GM23338 (cell line): ENCODE results near the gene NFKBIA. TPM values are rescaled to one million over a fixed set of nuclear protein-coding genes. Genes with fewer than 3 reads are reported as not detected.

Experiments
- ATAC-seq: fragments of 200-7000 bp; cut with Tn5 transposase; 3 replicates; pipeline ENCODE4 v1.9.1; 2020
- DNase-seq: peaks from one replicate; pipeline ENCODE4 v3.0.0-alpha.2; 2015; ENCODE audit warnings: low spot score
- H2AFZ ChIP-seq: fragments of 200-600 bp; sonication (generic); 2 replicates; pipeline ENCODE4 v1.8.0; 2016; ENCODE audit warnings: antibody characterized with exemption, mild to moderate bottlenecking, moderate library complexity
- H3F3A ChIP-seq: fragments of 200-600 bp; sonication (generic); replicated peaks from 2 replicates; pipeline ENCODE4 v1.8.0; 2017; ENCODE audit warnings: antibody characterized with exemption, mixed run types, low read depth
- H3K27ac ChIP-seq: fragments of 200-600 bp; sonication (generic); 2 replicates; pipeline ENCODE4 v1.6.1; 2016; ENCODE audit warnings: low read depth
- H3K27me3 ChIP-seq: fragments of 200-600 bp; sonication (generic); 2 replicates; pipeline ENCODE4 v1.8.0; 2016; ENCODE audit warnings: mild to moderate bottlenecking, mixed run types, moderate library complexity; ENCODE audit not compliant: insufficient read depth
- H3K36me3 ChIP-seq: fragments of 200-600 bp; sonication (generic); 2 replicates; pipeline ENCODE4 v1.8.0; 2016; ENCODE audit warnings: mild to moderate bottlenecking; ENCODE audit not compliant: insufficient read depth
- H3K4me1 ChIP-seq: fragments of 200-600 bp; sonication (generic); 2 replicates; pipeline ENCODE4 v1.8.0; 2016; ENCODE audit warnings: mild to moderate bottlenecking, moderate library complexity; ENCODE audit not compliant: insufficient read depth
- H3K4me2 ChIP-seq: fragments of 200-600 bp; sonication (generic); 2 replicates; pipeline ENCODE4 v1.7.1; 2017; ENCODE audit warnings: mixed run types
- H3K4me3 ChIP-seq: fragments of 200-600 bp; sonication (generic); 2 replicates; pipeline ENCODE4 v1.6.1; 2016; ENCODE audit warnings: mixed run types
- H3K79me2 ChIP-seq: fragments of 200-600 bp; sonication (generic); replicated peaks from 2 replicates; pipeline ENCODE4 v1.8.0; 2017; ENCODE audit warnings: mild to moderate bottlenecking; ENCODE audit not compliant: insufficient read depth
- H3K9me2 ChIP-seq: fragments of 200-600 bp; sonication (generic); 2 replicates; pipeline ENCODE4 v1.8.0; 2017; ENCODE audit not compliant: insufficient read depth
- H4K20me1 ChIP-seq: fragments of 200-600 bp; sonication (generic); replicated peaks from 2 replicates; pipeline ENCODE4 v1.8.0; 2017; ENCODE audit warnings: mild to moderate bottlenecking; ENCODE audit not compliant: insufficient read depth
- H3K27ac Mint-ChIP-seq: 2 replicates; pipeline ENCODE4 v1.8.0; 2020; ENCODE audit warnings: inconsistent platforms, mild to moderate bottlenecking, moderate library complexity, mixed read lengths
- H3K27me3 Mint-ChIP-seq: 3 replicates; pipeline ENCODE4 v1.8.0; 2022; ENCODE audit warnings: low read depth, mild to moderate bottlenecking, moderate library complexity, mixed read lengths, inconsistent platforms; ENCODE audit not compliant: insufficient read depth, poor library complexity
- H3K36me3 Mint-ChIP-seq: 3 replicates; pipeline ENCODE4 v1.8.0; 2021; ENCODE audit warnings: low read depth, mild to moderate bottlenecking, inconsistent platforms, moderate library complexity, mixed read lengths
- H3K4me1 Mint-ChIP-seq: 3 replicates; pipeline ENCODE4 v1.8.0; 2020; ENCODE audit warnings: mild to moderate bottlenecking, inconsistent platforms, mixed read lengths
- H3K4me3 Mint-ChIP-seq: 3 replicates; pipeline ENCODE4 v1.8.0; 2021; ENCODE audit warnings: moderate library complexity, mild to moderate bottlenecking, inconsistent platforms, mixed read lengths
- H3K9me3 Mint-ChIP-seq: 3 replicates; pipeline ENCODE4 v1.8.0; 2020; ENCODE audit warnings: moderate library complexity, mild to moderate bottlenecking, inconsistent platforms, mixed read lengths
- CREB1 ChIP-seq: fragments of 250-450 bp; sonication (Bioruptor Pico); IDR thresholded peaks from 2 replicates; pipeline ENCODE4 v1.5.0; 2020; ENCODE audit warnings: low read depth, mild to moderate bottlenecking, moderate library complexity
- EZH2 ChIP-seq: fragments of 200-600 bp; sonication (generic); IDR thresholded peaks from one replicate; pipeline ENCODE4 v1.8.0; 2017; ENCODE audit warnings: antibody characterized with exemption, mild to moderate bottlenecking, low read depth; ENCODE audit not compliant: unreplicated experiment
- EZH2phosphoT487 ChIP-seq: fragments of 200-600 bp; sonication (generic); IDR thresholded peaks from one replicate; pipeline ENCODE4 v1.8.1; 2018; ENCODE audit warnings: antibody characterized with exemption; ENCODE audit not compliant: unreplicated experiment
- JUNB ChIP-seq: IDR thresholded peaks from one replicate; pipeline ENCODE4 v1.6.1; 2016; ENCODE audit warnings: antibody characterized with exemption; ENCODE audit not compliant: unreplicated experiment
- NANOG ChIP-seq: IDR thresholded peaks from 2 replicates; pipeline ENCODE4 v1.6.1; 2016; ENCODE audit warnings: antibody characterized with exemption, borderline replicate concordance
- POLR2AphosphoS5 ChIP-seq: IDR thresholded peaks from 2 replicates; pipeline ENCODE4 v1.6.1; 2016; ENCODE audit warnings: antibody characterized with exemption, low read depth
- STAT1 ChIP-seq: IDR thresholded peaks from one replicate; pipeline ENCODE4 v1.6.1; 2016; ENCODE audit warnings: antibody characterized with exemption; ENCODE audit not compliant: unreplicated experiment
- ZNF114 ChIP-seq: fragments of 250-450 bp; sonication (Bioruptor Pico); IDR thresholded peaks from 2 replicates; pipeline ENCODE4 v1.5.0; 2020; ENCODE audit warnings: mild to moderate bottlenecking, moderate library complexity
- ZNF331 ChIP-seq: fragments of 250-450 bp; sonication (Bioruptor Pico); IDR thresholded peaks from 2 replicates; pipeline ENCODE4 v1.5.0; 2020; ENCODE audit warnings: low read depth, mild to moderate bottlenecking, moderate library complexity
- polyA plus RNA-seq: library from polyadenylated mRNA; unstranded; fragments of >200 nt; fragmentation: Nextera tagmentation; extraction: Ambion mirVana; gene quantifications from 2 replicates; pipeline ENCODE4 v1.2.1, GENCODE V29; 2016
- total RNA-seq: library from RNA; depleted of rRNA; stranded (reverse); fragments of >200 nt; shearing (Covaris generic); gene quantifications from 2 replicates; pipeline ENCODE4 v1.2.3, GENCODE V29; 2014
- TF ChIP-seq, protein P1 (sequence below), 2 experiments: fragments of 200-600 bp in 1 of 2; sonication (generic) in 1 of 2; conservative IDR thresholded peaks; 2 replicates each; pipeline versions ENCODE4 v1.5.1 to v1.6.1; 2016 to 2017; ENCODE audit warnings: antibody characterized with exemption in 2 of 2, low read depth in 2 of 2, mild to moderate bottlenecking in 2 of 2, moderate library complexity in 1 of 2
- TF ChIP-seq, protein P2 (sequence below): IDR thresholded peaks from 2 replicates; pipeline ENCODE4 v1.6.1; 2016; ENCODE audit warnings: antibody characterized with exemption
- TF ChIP-seq, protein P3 (sequence below): fragments of 250-450 bp; sonication (Bioruptor Pico); IDR thresholded peaks from 2 replicates; pipeline ENCODE4 v1.5.0; 2020; ENCODE audit warnings: mild to moderate bottlenecking, moderate library complexity
- TF ChIP-seq, protein P4 (sequence below): IDR thresholded peaks from one replicate; pipeline ENCODE4 v1.6.1; 2018; ENCODE audit warnings: antibody characterized with exemption; ENCODE audit not compliant: unreplicated experiment

The NFKBIA gene
- total and polyA plus RNA-seq, 2 experiments from 2014 or later = 33.4 to 41.3 TPM

DNA sequence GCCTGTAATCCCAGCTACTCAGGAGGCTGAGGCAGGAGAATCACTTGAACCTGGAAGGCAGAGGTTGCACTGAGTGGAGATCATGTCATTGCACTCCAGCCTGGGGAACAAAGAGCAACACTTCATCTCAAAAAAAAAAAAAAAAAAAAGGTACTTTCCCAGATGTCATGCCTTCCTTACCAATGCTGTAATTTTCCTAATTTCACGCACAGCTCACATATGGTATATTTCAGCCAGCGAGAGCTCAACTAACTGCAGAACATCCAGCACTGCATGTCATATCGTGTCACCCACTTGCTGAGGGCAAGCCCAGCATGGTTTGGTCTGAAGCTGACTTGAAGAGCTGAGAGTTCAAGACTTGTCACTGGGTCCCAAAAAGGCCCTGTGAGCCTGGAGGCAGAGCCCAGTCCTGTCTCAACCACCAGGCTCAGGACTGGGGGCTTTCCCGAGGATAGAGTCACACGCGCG is 29.0 kb downstream of the NFKBIA start:
- Histone ChIP-seq H3K4me1 (no peaks in the 10 kb centered on the region), H4K20me1 (no peaks in the 10 kb centered on the region), H3K4me3 (no peak overlapping the region), H3K4me2 (no peak overlapping the region), H3K27me3 (no peaks in the 10 kb centered on the region), H3K27ac (no peak overlapping the region), H3K36me3 (no peaks in the 10 kb centered on the region), H3K79me2 (no peaks in the 10 kb centered on the region), H2AFZ (no peak overlapping the region), H3K9me2 (no peaks in the 10 kb centered on the region), H3F3A (no peaks in the 10 kb centered on the region)
- Mint-ChIP-seq H3K9me3 (no peaks in the 10 kb centered on the region), H3K27ac (no peak overlapping the region), H3K27me3 (peaks cover 1% of the 10 kb centered on the region), H3K36me3 (no peaks in the 10 kb centered on the region), H3K4me3 (no peak overlapping the region), H3K4me1 (no peaks in the 10 kb centered on the region)
- DNase-seq = no peak
- ATAC-seq = no peak
- TF ChIP-seq, protein P1, sequence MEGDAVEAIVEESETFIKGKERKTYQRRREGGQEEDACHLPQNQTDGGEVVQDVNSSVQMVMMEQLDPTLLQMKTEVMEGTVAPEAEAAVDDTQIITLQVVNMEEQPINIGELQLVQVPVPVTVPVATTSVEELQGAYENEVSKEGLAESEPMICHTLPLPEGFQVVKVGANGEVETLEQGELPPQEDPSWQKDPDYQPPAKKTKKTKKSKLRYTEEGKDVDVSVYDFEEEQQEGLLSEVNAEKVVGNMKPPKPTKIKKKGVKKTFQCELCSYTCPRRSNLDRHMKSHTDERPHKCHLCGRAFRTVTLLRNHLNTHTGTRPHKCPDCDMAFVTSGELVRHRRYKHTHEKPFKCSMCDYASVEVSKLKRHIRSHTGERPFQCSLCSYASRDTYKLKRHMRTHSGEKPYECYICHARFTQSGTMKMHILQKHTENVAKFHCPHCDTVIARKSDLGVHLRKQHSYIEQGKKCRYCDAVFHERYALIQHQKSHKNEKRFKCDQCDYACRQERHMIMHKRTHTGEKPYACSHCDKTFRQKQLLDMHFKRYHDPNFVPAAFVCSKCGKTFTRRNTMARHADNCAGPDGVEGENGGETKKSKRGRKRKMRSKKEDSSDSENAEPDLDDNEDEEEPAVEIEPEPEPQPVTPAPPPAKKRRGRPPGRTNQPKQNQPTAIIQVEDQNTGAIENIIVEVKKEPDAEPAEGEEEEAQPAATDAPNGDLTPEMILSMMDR (conservative IDR thresholded peaks at IDR 0.05; ENCODE audit: low read depth in 2 of 2) = no peak
- TF ChIP-seq, protein P2, sequence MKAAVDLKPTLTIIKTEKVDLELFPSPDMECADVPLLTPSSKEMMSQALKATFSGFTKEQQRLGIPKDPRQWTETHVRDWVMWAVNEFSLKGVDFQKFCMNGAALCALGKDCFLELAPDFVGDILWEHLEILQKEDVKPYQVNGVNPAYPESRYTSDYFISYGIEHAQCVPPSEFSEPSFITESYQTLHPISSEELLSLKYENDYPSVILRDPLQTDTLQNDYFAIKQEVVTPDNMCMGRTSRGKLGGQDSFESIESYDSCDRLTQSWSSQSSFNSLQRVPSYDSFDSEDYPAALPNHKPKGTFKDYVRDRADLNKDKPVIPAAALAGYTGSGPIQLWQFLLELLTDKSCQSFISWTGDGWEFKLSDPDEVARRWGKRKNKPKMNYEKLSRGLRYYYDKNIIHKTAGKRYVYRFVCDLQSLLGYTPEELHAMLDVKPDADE = no peak
- TF ChIP-seq JUNB (no peak), CREB1 (CRISPR knock-in tag) (no peak), NANOG (no peak), ZNF114 (CRISPR knock-in tag) (no peak), POLR2AphosphoS5 (no peak), ZNF331 (no peak), EZH2 (no peak), EZH2phosphoT487 (no peak), STAT1 (no peak)
- TF ChIP-seq, protein P3, sequence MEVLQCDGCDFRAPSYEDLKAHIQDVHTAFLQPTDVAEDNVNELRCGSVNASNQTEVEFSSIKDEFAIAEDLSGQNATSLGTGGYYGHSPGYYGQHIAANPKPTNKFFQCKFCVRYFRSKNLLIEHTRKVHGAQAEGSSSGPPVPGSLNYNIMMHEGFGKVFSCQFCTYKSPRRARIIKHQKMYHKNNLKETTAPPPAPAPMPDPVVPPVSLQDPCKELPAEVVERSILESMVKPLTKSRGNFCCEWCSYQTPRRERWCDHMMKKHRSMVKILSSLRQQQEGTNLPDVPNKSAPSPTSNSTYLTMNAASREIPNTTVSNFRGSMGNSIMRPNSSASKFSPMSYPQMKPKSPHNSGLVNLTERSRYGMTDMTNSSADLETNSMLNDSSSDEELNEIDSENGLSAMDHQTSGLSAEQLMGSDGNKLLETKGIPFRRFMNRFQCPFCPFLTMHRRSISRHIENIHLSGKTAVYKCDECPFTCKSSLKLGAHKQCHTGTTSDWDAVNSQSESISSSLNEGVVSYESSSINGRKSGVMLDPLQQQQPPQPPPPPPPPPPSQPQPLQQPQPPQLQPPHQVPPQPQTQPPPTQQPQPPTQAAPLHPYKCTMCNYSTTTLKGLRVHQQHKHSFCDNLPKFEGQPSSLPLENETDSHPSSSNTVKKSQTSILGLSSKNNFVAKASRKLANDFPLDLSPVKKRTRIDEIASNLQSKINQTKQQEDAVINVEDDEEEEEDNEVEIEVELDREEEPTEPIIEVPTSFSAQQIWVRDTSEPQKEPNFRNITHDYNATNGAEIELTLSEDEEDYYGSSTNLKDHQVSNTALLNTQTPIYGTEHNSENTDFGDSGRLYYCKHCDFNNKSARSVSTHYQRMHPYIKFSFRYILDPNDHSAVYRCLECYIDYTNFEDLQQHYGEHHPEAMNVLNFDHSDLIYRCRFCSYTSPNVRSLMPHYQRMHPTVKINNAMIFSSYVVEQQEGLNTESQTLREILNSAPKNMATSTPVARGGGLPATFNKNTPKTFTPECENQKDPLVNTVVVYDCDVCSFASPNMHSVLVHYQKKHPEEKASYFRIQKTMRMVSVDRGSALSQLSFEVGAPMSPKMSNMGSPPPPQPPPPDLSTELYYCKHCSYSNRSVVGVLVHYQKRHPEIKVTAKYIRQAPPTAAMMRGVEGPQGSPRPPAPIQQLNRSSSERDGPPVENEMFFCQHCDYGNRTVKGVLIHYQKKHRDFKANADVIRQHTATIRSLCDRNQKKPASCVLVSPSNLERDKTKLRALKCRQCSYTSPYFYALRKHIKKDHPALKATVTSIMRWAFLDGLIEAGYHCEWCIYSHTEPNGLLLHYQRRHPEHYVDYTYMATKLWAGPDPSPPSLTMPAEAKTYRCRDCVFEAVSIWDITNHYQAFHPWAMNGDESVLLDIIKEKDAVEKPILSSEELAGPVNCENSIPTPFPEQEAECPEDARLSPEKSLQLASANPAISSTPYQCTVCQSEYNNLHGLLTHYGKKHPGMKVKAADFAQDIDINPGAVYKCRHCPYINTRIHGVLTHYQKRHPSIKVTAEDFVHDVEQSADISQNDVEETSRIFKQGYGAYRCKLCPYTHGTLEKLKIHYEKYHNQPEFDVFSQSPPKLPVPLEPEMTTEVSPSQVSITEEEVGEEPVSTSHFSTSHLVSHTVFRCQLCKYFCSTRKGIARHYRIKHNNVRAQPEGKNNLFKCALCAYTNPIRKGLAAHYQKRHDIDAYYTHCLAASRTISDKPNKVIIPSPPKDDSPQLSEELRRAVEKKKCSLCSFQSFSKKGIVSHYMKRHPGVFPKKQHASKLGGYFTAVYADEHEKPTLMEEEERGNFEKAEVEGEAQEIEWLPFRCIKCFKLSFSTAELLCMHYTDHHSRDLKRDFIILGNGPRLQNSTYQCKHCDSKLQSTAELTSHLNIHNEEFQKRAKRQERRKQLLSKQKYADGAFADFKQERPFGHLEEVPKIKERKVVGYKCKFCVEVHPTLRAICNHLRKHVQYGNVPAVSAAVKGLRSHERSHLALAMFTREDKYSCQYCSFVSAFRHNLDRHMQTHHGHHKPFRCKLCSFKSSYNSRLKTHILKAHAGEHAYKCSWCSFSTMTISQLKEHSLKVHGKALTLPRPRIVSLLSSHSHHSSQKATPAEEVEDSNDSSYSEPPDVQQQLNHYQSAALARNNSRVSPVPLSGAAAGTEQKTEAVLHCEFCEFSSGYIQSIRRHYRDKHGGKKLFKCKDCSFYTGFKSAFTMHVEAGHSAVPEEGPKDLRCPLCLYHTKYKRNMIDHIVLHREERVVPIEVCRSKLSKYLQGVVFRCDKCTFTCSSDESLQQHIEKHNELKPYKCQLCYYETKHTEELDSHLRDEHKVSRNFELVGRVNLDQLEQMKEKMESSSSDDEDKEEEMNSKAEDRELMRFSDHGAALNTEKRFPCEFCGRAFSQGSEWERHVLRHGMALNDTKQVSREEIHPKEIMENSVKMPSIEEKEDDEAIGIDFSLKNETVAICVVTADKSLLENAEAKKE = no peak
- TF ChIP-seq, protein P4, sequence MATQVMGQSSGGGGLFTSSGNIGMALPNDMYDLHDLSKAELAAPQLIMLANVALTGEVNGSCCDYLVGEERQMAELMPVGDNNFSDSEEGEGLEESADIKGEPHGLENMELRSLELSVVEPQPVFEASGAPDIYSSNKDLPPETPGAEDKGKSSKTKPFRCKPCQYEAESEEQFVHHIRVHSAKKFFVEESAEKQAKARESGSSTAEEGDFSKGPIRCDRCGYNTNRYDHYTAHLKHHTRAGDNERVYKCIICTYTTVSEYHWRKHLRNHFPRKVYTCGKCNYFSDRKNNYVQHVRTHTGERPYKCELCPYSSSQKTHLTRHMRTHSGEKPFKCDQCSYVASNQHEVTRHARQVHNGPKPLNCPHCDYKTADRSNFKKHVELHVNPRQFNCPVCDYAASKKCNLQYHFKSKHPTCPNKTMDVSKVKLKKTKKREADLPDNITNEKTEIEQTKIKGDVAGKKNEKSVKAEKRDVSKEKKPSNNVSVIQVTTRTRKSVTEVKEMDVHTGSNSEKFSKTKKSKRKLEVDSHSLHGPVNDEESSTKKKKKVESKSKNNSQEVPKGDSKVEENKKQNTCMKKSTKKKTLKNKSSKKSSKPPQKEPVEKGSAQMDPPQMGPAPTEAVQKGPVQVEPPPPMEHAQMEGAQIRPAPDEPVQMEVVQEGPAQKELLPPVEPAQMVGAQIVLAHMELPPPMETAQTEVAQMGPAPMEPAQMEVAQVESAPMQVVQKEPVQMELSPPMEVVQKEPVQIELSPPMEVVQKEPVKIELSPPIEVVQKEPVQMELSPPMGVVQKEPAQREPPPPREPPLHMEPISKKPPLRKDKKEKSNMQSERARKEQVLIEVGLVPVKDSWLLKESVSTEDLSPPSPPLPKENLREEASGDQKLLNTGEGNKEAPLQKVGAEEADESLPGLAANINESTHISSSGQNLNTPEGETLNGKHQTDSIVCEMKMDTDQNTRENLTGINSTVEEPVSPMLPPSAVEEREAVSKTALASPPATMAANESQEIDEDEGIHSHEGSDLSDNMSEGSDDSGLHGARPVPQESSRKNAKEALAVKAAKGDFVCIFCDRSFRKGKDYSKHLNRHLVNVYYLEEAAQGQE = no peak
